GM12875 (cell line): ENCODE results near the gene MFSD2A.
A peak's percentile ranks its signal among the peaks of the same experiment; 100 is the strongest.

ENCODE experiments used
- H3K4me3 ChIP-seq: one replicate; pipeline ENCODE4 v1.5.1; 2011; ENCODE audit warnings: low read depth, low read length, control low read depth
- TF ChIP-seq, protein P1 (sequence below): IDR thresholded peaks from 2 replicates; pipeline ENCODE4 v1.5.1; 2011; ENCODE audit warnings: low read depth, mild to moderate bottlenecking, control low read depth, inconsistent platforms, low read length, moderate library complexity, borderline replicate concordance; ENCODE audit not compliant: insufficient read depth

The MFSD2A gene

DNA sequence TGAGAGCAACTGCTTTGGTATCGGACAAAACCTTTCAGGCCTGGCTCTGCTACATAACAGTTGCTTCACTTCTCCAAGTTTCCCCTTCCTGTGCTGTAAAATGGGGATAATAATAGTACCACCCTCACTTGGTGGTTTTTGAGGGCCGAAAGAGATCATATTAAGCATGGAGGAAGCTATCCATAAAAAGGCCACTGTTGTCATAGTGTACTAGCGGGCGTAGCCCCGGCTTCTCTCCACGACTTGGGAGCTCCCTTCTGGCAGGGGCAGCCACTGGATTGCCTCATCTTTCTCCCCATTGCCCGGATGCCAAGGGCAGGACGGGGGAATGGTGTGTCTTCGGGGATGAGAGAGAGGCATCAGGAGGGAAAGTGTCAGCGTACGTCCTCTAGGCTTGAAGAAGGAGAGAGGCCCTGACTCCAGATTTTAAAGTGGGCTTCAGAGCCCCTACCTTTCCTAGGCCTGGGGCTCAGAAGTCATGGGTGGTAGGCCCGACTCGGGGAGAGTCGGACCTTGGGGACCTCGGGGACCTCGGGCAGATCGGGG, 548 bp upstream of the MFSD2A start:
- H3K4me3 ChIP-seq, result peak overlapping the region; percentile 89
- TF ChIP-seq, protein P1, sequence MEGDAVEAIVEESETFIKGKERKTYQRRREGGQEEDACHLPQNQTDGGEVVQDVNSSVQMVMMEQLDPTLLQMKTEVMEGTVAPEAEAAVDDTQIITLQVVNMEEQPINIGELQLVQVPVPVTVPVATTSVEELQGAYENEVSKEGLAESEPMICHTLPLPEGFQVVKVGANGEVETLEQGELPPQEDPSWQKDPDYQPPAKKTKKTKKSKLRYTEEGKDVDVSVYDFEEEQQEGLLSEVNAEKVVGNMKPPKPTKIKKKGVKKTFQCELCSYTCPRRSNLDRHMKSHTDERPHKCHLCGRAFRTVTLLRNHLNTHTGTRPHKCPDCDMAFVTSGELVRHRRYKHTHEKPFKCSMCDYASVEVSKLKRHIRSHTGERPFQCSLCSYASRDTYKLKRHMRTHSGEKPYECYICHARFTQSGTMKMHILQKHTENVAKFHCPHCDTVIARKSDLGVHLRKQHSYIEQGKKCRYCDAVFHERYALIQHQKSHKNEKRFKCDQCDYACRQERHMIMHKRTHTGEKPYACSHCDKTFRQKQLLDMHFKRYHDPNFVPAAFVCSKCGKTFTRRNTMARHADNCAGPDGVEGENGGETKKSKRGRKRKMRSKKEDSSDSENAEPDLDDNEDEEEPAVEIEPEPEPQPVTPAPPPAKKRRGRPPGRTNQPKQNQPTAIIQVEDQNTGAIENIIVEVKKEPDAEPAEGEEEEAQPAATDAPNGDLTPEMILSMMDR, result no peak

DNA sequence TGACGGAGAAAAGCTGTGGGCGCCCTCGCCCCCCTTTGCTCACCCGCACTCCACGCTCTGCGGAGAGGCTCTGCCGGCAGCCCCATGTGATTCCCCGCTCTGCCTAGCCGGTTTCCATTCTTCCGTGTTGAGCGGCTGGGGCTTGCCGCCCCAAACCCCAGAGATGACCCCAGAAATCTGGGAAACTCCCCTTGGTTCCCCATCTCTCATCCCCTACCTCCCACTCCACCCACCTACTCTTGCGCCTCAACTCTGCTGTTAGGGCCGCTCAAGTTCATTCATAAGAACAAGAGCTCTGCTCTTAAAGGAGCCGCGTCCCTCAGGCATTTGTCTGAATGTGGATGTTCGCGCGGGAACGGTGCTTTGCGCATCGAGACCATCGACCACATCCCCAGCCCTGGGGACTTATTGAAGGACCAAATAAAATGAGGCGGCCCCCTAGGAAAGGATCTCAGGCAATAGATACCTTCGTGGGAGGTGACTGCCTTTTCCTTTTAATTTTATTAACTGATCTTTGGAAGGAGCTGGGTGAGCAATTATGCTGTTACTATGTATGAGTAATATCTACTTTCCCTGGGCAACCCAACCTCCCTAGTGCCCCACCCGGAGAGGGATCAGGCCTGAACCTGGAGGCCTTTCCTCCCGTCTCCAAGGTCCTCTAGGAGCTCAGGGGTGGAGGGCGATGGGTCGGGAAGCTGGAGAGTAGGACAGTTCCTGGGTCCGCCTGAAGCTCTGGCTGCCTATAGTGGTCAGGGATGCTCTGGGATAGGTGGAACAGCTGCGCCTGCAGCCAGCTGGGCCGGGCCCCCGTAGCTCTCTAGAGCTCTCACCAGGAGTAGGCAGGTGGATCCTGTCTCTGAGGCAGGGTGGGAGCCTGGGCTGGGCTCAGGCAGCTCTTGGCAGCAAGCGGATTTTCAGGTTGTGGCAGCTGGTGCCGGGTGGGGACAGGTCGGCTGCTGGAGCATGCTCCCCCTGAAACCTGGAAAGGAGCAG, 898 bp downstream of the MFSD2A start:
- peak overlapping the region; percentile 89 for H3K4me3 ChIP-seq
- TF ChIP-seq, protein P1, result no peak

DNA sequence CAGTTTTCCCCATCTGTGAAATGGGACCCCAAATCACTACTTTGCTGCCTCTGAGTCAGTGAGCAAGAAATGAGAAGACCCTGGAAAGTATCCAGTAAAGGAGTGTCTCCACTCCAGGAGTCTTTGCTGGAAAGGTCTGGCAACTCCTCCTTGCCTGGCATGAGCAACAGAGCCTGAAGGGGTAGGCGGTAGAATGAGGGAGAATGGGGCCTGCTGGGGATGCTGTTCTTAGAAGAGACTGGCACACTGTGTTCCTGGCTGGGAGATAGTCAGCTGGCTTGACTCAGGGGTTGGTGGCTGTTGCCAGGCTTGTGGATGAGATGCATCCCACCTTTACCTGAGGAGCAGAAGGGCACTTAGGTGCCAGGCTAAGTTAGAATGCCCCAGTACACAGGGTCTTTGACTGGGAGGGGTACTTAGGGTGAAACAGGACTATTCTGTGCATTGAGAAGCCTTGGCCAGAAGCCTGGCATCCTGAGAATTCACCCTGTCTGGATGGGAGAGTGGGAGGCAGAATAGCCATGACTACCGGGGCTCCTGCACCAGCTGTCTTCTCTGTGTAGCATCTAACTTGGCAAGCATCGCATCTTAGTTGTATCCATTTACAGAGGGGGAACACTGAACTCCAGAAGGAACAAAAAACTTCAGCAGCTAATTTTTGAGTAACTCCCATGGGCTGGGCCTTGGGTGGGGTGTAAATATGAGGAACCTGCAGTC, 2.5 kb downstream of the MFSD2A start:
- TF ChIP-seq, protein P1, result no peak
- H3K4me3 ChIP-seq, result peak overlapping the region; percentile 40

DNA sequence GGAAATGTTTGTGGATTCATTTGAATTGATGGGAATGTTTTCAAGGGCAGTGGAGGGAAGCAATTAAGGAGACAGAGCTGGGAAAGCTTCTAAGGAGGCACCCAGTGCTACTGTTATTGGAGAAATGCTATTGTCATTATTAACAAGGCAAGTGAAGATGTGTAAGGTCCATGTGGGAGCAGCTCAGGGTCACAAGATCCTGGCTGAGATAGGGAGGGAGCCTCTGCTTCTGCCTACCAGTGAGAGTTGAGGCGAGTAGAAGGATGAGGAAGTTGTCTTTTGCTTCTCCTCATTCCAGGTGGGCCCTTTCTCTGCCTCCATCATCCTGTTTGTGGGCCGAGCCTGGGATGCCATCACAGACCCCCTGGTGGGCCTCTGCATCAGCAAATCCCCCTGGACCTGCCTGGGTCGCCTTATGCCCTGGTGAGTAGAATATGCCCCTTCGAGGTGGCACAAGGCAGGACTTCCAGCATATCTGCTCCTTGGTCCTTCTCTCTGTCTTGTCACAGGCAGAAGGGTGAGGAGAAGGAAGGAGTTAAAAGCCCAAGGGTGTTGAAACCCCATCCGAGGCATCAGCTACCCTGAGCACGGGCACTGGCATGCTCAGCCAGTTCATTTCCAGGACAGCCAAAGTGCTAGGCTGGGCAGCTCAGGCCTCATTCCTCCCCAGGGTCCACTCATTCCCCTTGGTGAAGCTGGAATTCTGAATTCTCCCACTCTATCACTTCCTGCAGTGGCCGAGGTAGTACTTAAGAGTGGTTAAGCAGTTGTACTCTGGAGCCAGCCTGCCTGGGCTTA, 3.7 kb downstream of the MFSD2A start:
- H3K4me3 ChIP-seq, result no peak overlapping the region
- TF ChIP-seq, protein P1, result no peak

DNA sequence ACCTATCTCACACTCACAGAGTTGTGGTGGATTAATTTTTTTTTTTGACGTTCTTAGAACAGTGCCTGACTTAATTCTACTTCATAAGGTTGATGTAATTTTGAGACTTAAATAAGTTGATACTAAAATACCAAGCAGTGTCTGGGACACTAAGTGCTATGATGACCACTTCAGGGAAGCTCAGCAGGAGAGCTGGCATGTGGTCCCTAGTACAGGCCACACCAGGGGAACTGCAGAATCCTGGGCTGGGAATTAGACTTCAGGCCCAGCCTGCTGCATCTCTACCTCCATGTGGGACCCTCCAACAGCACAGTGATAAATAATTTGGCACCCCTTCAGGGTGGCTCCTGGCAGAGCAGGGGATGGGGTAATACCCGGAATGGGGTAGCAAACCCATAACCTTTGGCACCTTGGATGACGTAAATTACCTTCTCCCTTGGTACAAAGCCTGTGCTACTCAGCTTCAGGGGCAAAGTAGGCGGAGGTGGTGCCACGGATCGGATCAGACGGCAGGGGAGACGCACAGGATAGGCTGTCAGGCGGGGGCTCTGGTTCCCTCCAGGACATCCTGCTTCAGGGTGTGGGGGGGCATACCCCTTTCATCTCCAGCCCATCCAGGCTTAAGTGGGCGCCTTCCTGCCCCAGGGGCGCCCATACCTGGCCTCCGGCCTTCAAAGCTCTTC, 4.8 kb downstream of the MFSD2A start:
- TF ChIP-seq, protein P1, result no peak
- peak overlapping the region; percentile 23 for H3K4me3 ChIP-seq

DNA sequence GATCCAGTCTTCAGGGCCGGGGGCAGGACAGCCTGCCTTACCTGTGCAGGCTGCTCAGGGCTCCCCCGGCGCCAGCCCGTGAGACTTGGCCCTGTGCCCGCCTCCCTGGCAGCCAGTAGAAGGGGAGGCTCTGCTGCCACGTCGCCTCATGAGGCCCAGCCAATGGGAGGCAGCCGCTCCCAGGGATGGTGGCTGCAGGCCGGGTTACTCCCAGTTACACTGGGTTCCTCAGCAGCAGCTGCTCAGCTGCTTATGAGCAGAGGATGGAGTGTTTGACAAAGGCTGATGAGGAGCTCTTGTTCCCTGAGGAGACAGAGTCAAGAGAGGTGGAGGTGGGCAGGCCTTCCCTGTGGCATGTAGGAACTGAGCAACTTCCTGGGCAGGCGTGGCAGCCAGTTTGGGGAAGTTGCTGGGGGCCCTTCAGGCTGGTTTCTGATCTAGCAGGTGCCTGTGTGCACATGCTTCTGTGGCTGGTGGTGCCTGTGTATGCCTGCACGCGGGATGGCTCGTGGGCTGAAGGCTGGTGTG, 5.5 kb downstream of the MFSD2A start:
- TF ChIP-seq, protein P1, result no peak

More for the DNA sequence above, 5.5 kb downstream of the MFSD2A start:
- peak overlapping the region; percentile 23 for H3K4me3 ChIP-seq
